Left ventricle myocardium inferior (tissue), 1 donor: Measurements from ENCODE around the gene MSI2. TPM values are rescaled to one million over a fixed set of nuclear protein-coding genes. Genes with fewer than 3 reads are reported as not detected.

ENCODE experiments used
- DNase-seq: peaks from one replicate; pipeline ENCODE4 v3.0.0-alpha.2; 2020
- H3K27ac ChIP-seq: fragments of 200-600 bp; replicated peaks from 2 replicates; pipeline ENCODE4 v1.8.0; 2021
- H3K27me3 ChIP-seq: fragments of 200-600 bp; 2 replicates; pipeline ENCODE4 v1.8.0; 2021; ENCODE audit warnings: low read depth
- H3K36me3 ChIP-seq: fragments of 200-600 bp; 2 replicates; pipeline ENCODE4 v1.8.0; 2021
- H3K4me1 ChIP-seq: fragments of 200-600 bp; 2 replicates; pipeline ENCODE4 v1.8.0; 2021
- H3K4me3 ChIP-seq: fragments of 200-600 bp; 2 replicates; pipeline ENCODE4 v1.8.0; 2021; ENCODE audit warnings: mild to moderate bottlenecking, moderate library complexity
- H3K9me3 ChIP-seq: fragments of 200-600 bp; replicated peaks from 2 replicates; pipeline ENCODE4 v1.8.0; 2021
- CTCF ChIP-seq: fragments of 200-600 bp; IDR thresholded peaks from 2 replicates; pipeline ENCODE4 v1.8.0; 2021; ENCODE audit warnings: antibody characterized with exemption, mild to moderate bottlenecking, borderline replicate concordance
- intact Hi-C: fragments of 100-400 bp; cut with micrococcal nuclease; formaldehyde crosslinking; loops from one replicate; pipeline ENCODE4 v1.11.0; 2022
- total RNA-seq: library from RNA; stranded (reverse); fragmentation: NEBNext Ultra II Directional; extraction: Animal tissue kit (Norgen Biotek cat#: 25700); gene quantifications from one replicate; pipeline ENCODE4 v1.2.1, GENCODE V29; 2021
- donor health status: DM: no; HTN: yes; CAD: no; lungs with severe emphysema.

MSI2 gene
- total RNA-seq, 1 donor from 2014 or later: 118 TPM

GRCh38 chr17:57289613-57290012 lies 33.3 kb downstream of the MSI2 start:
- no peak for TF ChIP-seq CTCF
- H3K27me3 ChIP-seq: no peaks in the 10 kb centered on the region
- H3K4me3 ChIP-seq: no peak overlapping the region
- no peaks in the 10 kb centered on the region for H3K36me3 ChIP-seq
- H3K27ac ChIP-seq: peak overlapping the region; percentile 80
- no peak for DNase-seq
- intact Hi-C loops: no loop called here
- no peaks in the 10 kb centered on the region for H3K9me3 ChIP-seq
- peaks cover 64% of the 10 kb centered on the region for H3K4me1 ChIP-seq

DNA sequence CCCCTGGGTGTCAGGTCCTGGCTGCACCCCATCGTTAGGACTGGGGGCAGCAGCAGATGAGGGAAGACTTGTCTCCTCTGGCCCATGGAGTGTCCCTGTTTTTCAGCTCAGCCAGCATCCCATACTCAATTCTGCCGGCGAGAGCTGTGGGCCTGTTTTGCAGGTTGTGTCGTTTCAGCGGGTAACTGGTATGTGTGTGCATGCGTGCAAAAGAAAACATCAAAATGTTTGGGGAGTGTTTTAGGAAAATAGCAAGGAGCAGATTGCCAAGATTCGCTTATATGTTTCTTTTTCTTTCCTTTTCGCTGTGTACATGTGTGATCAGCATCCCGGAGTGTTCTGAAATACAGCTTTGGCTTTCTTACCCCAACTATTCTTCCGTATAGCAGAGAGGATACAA lies 34.7 kb downstream of the MSI2 start:
- no peak overlapping the region for H3K27ac ChIP-seq
- H3K4me1 ChIP-seq: peaks cover 67% of the 10 kb centered on the region
- H3K36me3 ChIP-seq: no peaks in the 10 kb centered on the region
- H3K9me3 ChIP-seq: no peaks in the 10 kb centered on the region
- H3K27me3 ChIP-seq: no peaks in the 10 kb centered on the region
- H3K4me3 ChIP-seq: no peak overlapping the region
- DNase-seq: no peak
- TF ChIP-seq CTCF: no peak
- intact Hi-C loops: no loop called here

DNA sequence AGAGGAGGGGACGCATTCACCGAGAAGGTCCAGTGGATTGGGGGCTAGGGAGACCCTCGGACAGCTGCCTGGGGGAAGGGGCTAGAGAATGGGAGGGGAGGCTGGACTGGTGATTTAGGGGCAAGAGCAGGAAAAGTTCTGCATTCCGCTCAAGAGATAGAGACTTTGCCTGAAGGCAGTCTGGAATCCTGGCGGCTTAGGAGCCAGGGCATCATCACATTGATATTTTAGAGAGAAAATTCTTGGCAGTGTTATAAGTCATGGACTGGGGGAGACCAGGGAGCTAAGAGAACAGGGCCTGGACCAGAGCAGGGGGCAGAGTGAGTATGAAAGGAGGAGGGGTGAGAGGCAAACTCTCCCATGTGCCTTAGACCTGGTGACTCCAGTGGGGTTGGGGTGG lies 35.8 kb downstream of the MSI2 start:
- DNase-seq: no peak
- H3K27me3 ChIP-seq: no peaks in the 10 kb centered on the region
- no peak overlapping the region for H3K4me3 ChIP-seq
- H3K9me3 ChIP-seq: no peaks in the 10 kb centered on the region
- no peak for TF ChIP-seq CTCF
- H3K36me3 ChIP-seq: no peaks in the 10 kb centered on the region
- H3K4me1 ChIP-seq: peaks cover 65% of the 10 kb centered on the region
- no peak overlapping the region for H3K27ac ChIP-seq
- intact Hi-C loops: no loop called here

- intact Hi-C loops: no loop called here
These were observed 36.8 kb downstream of the MSI2 start for GRCh38 chr17:57293077-57293476.

GRCh38 chr17:57294101-57294500 lies 37.8 kb downstream of the MSI2 start:
- H3K36me3 ChIP-seq: peaks cover 17% of the 10 kb centered on the region
- TF ChIP-seq CTCF: no peak
- peaks cover 6% of the 10 kb centered on the region for H3K9me3 ChIP-seq
- peaks cover 47% of the 10 kb centered on the region for H3K4me1 ChIP-seq
- H3K27ac ChIP-seq: peak overlapping the region; percentile 48
- no peak overlapping the region for H3K4me3 ChIP-seq
- no peaks in the 10 kb centered on the region for H3K27me3 ChIP-seq
- intact Hi-C loops: no loop called here
- DNase-seq: no peak

More at GRCh38 chr17:57293077-57293476, 36.8 kb downstream of the MSI2 start:
- peak overlapping the region; percentile 23 for H3K27ac ChIP-seq
- H3K36me3 ChIP-seq: peaks cover 8% of the 10 kb centered on the region
- peaks cover 57% of the 10 kb centered on the region for H3K4me1 ChIP-seq
- H3K4me3 ChIP-seq: no peak overlapping the region
- DNase-seq: peak; percentile 27
- TF ChIP-seq CTCF: no peak
- H3K9me3 ChIP-seq: peaks cover 2% of the 10 kb centered on the region
- H3K27me3 ChIP-seq: no peaks in the 10 kb centered on the region
